Measurements from ENCODE around the gene AAMP. TPM values are rescaled to one million over a fixed set of nuclear protein-coding genes. Genes with fewer than 3 reads are reported as not detected.
A peak's percentile ranks its signal among the peaks of the same experiment; 100 is the strongest.

The AAMP gene
- total and polyA plus RNA-seq, 2 donors from 2014 or later = 70.1 to 108 TPM

DNA sequence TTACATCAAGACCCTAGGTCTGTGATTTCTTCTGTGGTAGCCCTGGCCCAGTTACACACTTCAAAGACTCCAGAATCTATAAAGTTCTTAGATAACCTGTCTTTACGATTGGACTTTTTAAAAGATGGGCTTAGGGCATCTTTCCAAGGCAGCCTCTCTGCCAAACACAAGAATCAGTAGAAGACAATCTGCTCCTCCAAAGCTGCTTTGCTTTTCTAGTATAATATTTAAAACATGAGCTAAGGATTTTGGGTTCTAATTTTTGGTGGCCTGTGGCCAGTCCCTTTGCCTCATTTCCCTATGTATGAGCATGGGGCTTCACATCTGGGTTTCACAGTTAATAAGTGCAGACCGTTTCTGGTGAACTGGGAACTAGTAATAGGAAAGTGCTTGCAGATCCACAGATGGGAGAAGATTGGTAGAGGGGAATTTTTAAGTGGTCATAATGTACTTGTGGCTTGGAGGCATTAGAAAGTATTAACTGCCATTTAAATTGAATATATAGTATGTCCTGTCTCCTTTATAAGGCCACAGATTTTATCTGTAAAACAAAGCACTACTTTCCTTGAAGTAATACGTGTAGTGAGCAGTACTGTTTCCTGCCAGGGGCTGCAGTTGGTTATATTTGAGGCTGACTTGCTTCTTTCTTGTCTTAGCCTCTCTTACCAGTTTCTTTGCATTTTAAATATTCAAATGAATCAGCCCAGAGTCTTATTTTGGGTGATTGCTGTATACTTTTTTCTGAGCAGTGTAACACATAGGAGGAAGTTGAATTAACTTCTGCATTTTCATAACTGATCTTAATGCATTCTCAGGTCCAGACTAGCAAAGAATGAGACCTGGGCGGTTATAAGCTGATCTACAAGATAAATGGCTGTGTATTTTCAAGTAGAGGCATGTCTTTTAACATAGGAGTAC is 51.4 kb downstream of the AAMP start:
- H3K27ac ChIP-seq (ENCODE audit: low read depth in 2 of 2, low read length in 2 of 2) = peak overlapping the region; percentile 86 to 94
- H3K9me3 ChIP-seq (ENCODE audit: control insufficient read depth in 2 of 3, insufficient read depth in 1 of 3, low read length in 3 of 3) = no peaks in the 10 kb centered on the region
- H3K36me3 ChIP-seq (ENCODE audit: control insufficient read depth in 2 of 3, insufficient read depth in 3 of 3, low read length in 3 of 3) = no peaks in the 10 kb centered on the region
- TF ChIP-seq, protein P1, sequence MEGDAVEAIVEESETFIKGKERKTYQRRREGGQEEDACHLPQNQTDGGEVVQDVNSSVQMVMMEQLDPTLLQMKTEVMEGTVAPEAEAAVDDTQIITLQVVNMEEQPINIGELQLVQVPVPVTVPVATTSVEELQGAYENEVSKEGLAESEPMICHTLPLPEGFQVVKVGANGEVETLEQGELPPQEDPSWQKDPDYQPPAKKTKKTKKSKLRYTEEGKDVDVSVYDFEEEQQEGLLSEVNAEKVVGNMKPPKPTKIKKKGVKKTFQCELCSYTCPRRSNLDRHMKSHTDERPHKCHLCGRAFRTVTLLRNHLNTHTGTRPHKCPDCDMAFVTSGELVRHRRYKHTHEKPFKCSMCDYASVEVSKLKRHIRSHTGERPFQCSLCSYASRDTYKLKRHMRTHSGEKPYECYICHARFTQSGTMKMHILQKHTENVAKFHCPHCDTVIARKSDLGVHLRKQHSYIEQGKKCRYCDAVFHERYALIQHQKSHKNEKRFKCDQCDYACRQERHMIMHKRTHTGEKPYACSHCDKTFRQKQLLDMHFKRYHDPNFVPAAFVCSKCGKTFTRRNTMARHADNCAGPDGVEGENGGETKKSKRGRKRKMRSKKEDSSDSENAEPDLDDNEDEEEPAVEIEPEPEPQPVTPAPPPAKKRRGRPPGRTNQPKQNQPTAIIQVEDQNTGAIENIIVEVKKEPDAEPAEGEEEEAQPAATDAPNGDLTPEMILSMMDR (IDR thresholded peaks at IDR 0.05; ENCODE audit: borderline replicate concordance, extremely low read depth, insufficient read depth) = no peak
- intact Hi-C loops (cut with DNase I) = no loop called here
- peaks cover 0 to 12% (median 9%) of the 10 kb centered on the region in 3 donors for H3K4me1 ChIP-seq (ENCODE audit: control insufficient read depth in 2 of 3, insufficient read depth in 2 of 3, low read depth in 1 of 3, low read length in 3 of 3)
- peak overlapping the region; percentile 62 to 91 (median 89) for H3K9ac ChIP-seq (ENCODE audit: low read length in 3 of 3)
- peak overlapping the region; percentile 67 to 91 (median 78) for H3K4me3 ChIP-seq (ENCODE audit: low read length in 3 of 3)
- FAIRE-seq (no peak), DNase-seq (no peak)
- H3K27me3 ChIP-seq (ENCODE audit: control insufficient read depth, insufficient read depth, low read length) = no peaks in the 10 kb centered on the region

DNA sequence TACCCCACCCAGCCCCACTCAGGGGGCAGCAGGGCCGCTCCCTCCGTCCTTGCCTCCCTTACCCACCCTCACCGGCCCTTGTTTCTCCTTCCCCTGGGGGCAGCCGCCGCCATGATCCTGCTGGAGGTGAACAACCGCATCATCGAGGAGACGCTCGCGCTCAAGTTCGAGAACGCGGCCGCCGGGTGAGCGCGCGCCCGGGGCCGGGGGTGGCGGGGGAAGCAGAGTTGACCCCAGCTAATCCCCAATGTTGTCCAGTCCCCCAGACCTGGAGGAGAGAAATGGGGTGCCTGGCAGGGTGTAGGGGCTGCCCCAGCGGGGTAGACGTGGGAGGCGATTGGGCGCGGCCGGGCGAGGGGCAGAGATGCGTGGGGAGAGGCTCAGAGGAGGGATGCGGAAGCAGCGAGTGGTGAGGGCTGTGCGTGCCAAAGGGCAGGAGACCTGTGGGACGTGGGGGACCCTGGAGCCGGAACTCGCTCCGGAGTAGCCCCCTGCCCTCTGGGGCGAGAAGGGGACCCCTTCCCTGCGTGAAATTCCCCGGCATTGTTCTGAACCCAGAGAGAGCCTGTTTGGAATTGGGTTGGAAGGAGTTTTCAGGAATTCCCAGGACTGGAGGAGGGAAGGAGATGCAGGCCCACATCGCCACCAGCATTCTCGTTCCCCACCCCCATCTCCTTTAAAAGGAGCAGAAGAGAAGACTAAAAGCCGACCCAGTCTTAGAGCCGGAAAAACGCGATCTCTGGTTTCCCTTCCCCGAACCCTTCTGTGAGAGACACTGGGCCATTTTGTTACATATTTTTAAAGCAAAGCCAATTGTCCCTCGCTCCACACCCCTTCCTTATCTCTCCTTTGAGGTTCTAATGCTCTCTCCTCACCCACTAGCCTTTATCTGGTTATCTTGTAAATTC is 52.3 kb downstream of the AAMP start:
- H3K4me3 ChIP-seq (ENCODE audit: low read length in 3 of 3) = peak overlapping the region; percentile 67 to 91 (median 78)
- no peaks in the 10 kb centered on the region for H3K27me3 ChIP-seq (ENCODE audit: control insufficient read depth, insufficient read depth, low read length)
- H3K27ac ChIP-seq (ENCODE audit: low read depth in 2 of 2, low read length in 2 of 2) = peak overlapping the region; percentile 86 to 94
- no peaks in the 10 kb centered on the region for H3K9me3 ChIP-seq (ENCODE audit: control insufficient read depth in 2 of 3, insufficient read depth in 1 of 3, low read length in 3 of 3)
- DNase-seq (peak; percentile 40 to 89 (median 60)), FAIRE-seq (no peak)
- peak overlapping the region; percentile 62 to 91 (median 89) for H3K9ac ChIP-seq (ENCODE audit: low read length in 3 of 3)
- TF ChIP-seq, protein P1 (IDR thresholded peaks at IDR 0.05; ENCODE audit: borderline replicate concordance, extremely low read depth, insufficient read depth) = no peak
- intact Hi-C loops (cut with DNase I) = no loop called here
- H3K4me1 ChIP-seq (ENCODE audit: control insufficient read depth in 2 of 3, insufficient read depth in 2 of 3, low read depth in 1 of 3, low read length in 3 of 3) = peaks cover 0 to 9% (median 6%) of the 10 kb centered on the region in 3 donors
- no peaks in the 10 kb centered on the region for H3K36me3 ChIP-seq (ENCODE audit: control insufficient read depth in 2 of 3, insufficient read depth in 3 of 3, low read length in 3 of 3)

DNA sequence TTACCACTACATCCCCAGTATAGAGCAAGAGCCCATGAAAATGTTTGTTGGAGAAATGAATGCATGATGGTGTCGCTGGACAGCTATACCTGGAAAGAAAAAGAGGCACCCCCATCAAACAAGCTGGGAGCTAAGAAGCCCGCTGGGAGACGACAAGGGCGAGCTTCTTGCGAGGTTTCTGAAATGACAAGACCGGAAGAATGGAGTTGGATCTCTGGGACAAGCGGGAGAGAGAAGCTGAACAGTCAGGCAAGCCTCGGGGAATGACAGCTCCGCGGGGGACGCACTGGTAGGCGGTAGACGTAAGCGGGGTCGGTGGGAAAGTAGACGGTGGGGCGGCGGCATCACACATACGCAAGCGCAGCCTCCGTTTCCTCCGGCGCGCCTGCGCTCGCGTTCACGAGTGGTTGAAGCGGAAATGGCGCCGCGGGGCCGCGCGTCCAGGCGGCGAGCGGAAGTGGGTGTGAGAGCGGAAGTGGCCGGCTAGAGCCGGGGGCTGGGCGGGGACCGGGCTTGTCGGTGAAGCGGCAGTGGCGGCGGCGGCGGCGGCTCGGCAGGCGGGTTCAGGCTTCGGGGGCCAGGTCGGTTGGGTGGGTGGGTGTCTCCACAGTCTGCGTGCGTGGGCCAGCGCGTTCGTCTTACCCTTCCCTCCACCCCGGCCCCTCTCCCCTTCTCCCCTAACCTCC is 53.1 kb downstream of the AAMP start, which contains the start of gene ARPC2:
ARPC2 (plus strand) TSS at position 516 of the 686 bp plus-strand sequence. CDS start 282 bp downstream, outside the sequence.
- peak within 1 kb of the TSS; percentile 86 to 98 for H3K27ac ChIP-seq (ENCODE audit: low read depth in 2 of 2, low read length in 2 of 2)
- peaks cover 0 to 7% (median 3%) of the 10 kb centered on the region in 3 donors for H3K4me1 ChIP-seq (ENCODE audit: control insufficient read depth in 2 of 3, insufficient read depth in 2 of 3, low read depth in 1 of 3, low read length in 3 of 3)
- H3K9me3 ChIP-seq (ENCODE audit: control insufficient read depth in 2 of 3, insufficient read depth in 1 of 3, low read length in 3 of 3) = no peaks in the 10 kb centered on the region
- H3K36me3 ChIP-seq (ENCODE audit: control insufficient read depth in 2 of 3, insufficient read depth in 3 of 3, low read length in 3 of 3) = no peaks in the 10 kb centered on the region
- DNase-seq (peak; percentile 94 to 98 (median 97)), FAIRE-seq (no peak)
- H3K4me3 ChIP-seq (ENCODE audit: low read length in 3 of 3) = peak within 1 kb of the TSS; percentile 94 to 99 (median 97)
- intact Hi-C loops (cut with DNase I) = no loop called here
- H3K27me3 ChIP-seq (ENCODE audit: control insufficient read depth, insufficient read depth, low read length) = no peaks in the 10 kb centered on the region
- peak within 1 kb of the TSS; percentile 91 to 93 (median 93) for H3K9ac ChIP-seq (ENCODE audit: low read length in 3 of 3)
- TF ChIP-seq, protein P1 (IDR thresholded peaks at IDR 0.05; ENCODE audit: borderline replicate concordance, extremely low read depth, insufficient read depth) = peak; percentile 8
